ENCODE data around the gene DNAI2. TPM values are rescaled to one million over a fixed set of nuclear protein-coding genes. Genes with fewer than 3 reads are reported as not detected.

The DNAI2 gene
- polyA plus RNA-seq, 1 donor from 2014 or later: not detected

- H3K27me3 ChIP-seq (ENCODE audit: insufficient read depth, low read depth, low read length): peaks cover 8% of the 10 kb centered on the region
- H3K79me2 ChIP-seq (replicated peaks; ENCODE audit: insufficient read depth, low read length): no peaks in the 10 kb centered on the region
- TF ChIP-seq, protein P1, sequence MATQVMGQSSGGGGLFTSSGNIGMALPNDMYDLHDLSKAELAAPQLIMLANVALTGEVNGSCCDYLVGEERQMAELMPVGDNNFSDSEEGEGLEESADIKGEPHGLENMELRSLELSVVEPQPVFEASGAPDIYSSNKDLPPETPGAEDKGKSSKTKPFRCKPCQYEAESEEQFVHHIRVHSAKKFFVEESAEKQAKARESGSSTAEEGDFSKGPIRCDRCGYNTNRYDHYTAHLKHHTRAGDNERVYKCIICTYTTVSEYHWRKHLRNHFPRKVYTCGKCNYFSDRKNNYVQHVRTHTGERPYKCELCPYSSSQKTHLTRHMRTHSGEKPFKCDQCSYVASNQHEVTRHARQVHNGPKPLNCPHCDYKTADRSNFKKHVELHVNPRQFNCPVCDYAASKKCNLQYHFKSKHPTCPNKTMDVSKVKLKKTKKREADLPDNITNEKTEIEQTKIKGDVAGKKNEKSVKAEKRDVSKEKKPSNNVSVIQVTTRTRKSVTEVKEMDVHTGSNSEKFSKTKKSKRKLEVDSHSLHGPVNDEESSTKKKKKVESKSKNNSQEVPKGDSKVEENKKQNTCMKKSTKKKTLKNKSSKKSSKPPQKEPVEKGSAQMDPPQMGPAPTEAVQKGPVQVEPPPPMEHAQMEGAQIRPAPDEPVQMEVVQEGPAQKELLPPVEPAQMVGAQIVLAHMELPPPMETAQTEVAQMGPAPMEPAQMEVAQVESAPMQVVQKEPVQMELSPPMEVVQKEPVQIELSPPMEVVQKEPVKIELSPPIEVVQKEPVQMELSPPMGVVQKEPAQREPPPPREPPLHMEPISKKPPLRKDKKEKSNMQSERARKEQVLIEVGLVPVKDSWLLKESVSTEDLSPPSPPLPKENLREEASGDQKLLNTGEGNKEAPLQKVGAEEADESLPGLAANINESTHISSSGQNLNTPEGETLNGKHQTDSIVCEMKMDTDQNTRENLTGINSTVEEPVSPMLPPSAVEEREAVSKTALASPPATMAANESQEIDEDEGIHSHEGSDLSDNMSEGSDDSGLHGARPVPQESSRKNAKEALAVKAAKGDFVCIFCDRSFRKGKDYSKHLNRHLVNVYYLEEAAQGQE (IDR thresholded peaks at IDR 0.05; ENCODE audit: borderline replicate concordance): no peak
- H3F3A ChIP-seq (ENCODE audit: insufficient read depth, low read length, poor library complexity, severe bottlenecking): no peaks in the 10 kb centered on the region
- H2AFZ ChIP-seq (ENCODE audit: low read depth, low read length): no peak overlapping the region
- no peaks in the 10 kb centered on the region for H3K9me2 ChIP-seq (ENCODE audit: insufficient read depth, low read length)
- no peak overlapping the region for H3K4me3 ChIP-seq (ENCODE audit: low read length)
- no peak overlapping the region for H3K27ac ChIP-seq (ENCODE audit: low read length)
- no peaks in the 10 kb centered on the region for H3K9me3 ChIP-seq (ENCODE audit: low read length)
- H3K4me2 ChIP-seq (ENCODE audit: low read length): no peak overlapping the region
- no peaks in the 10 kb centered on the region for H4K20me1 ChIP-seq (ENCODE audit: insufficient read depth)
- H3K36me3 ChIP-seq (ENCODE audit: insufficient read depth, low read length): no peaks in the 10 kb centered on the region
- no peak overlapping the region for H3K9ac ChIP-seq (ENCODE audit: low read length)
These were observed 36.7 kb upstream of the DNAI2 start for GRCh38 chr17:74237321-74237720.

DNA sequence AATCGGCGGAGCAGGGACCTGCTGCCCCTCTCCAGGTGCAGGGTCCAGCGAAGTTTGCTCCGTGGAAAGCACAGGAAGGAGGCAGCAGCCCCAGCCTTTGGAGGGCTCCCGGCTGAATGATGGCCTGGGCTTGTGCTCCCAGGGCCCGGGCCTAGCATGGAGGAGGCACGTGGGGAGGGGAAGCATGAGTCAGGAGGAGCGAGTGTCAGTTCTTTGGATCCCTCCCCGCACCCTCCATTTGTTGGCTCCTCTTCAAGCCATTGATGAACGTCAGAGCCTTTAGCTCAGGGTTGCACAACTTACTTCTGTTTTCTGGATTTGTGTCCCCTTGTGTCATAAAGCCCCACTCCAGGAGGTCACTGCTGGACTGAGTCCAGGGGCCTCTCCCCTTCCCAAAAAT is 34.9 kb upstream of the DNAI2 start:
- H3F3A ChIP-seq (ENCODE audit: insufficient read depth, low read length, poor library complexity, severe bottlenecking): no peaks in the 10 kb centered on the region
- TF ChIP-seq POLR2AphosphoS5 (IDR thresholded peaks at IDR 0.05): no peak
- TF ChIP-seq RAD21 (conservative IDR thresholded peaks at IDR 0.05): no peak
- no peak for TF ChIP-seq MXI1 (conservative IDR thresholded peaks at IDR 0.05; ENCODE audit: poor library complexity, severe bottlenecking)
- TF ChIP-seq SMC3 (conservative IDR thresholded peaks at IDR 0.05; ENCODE audit: poor library complexity): no peak
- TF ChIP-seq TAF1 (IDR thresholded peaks at IDR 0.05; ENCODE audit: low read depth): no peak
- TF ChIP-seq EP300 (conservative IDR thresholded peaks at IDR 0.05; ENCODE audit: poor library complexity, severe bottlenecking): no peak
- no peak for TF ChIP-seq EZH2 (IDR thresholded peaks at IDR 0.05; ENCODE audit: borderline replicate concordance, insufficient read depth, low read length, poor library complexity, severe bottlenecking)
- no peak for TF ChIP-seq CTCF (IDR thresholded peaks at IDR 0.05; ENCODE audit: poor library complexity, severe bottlenecking)
- TF ChIP-seq, protein P1 (IDR thresholded peaks at IDR 0.05; ENCODE audit: borderline replicate concordance): no peak
- H3K9ac ChIP-seq (ENCODE audit: low read length): no peak overlapping the region
- H3K9me3 ChIP-seq (ENCODE audit: low read length): no peaks in the 10 kb centered on the region
- H3K36me3 ChIP-seq (ENCODE audit: insufficient read depth, low read length): no peaks in the 10 kb centered on the region
- no peak overlapping the region for H3K4me3 ChIP-seq (ENCODE audit: low read length)
- no peaks in the 10 kb centered on the region for H3K79me2 ChIP-seq (replicated peaks; ENCODE audit: insufficient read depth, low read length)
- H2AFZ ChIP-seq (ENCODE audit: low read depth, low read length): no peak overlapping the region
- no peaks in the 10 kb centered on the region for H4K20me1 ChIP-seq (ENCODE audit: insufficient read depth)
- H3K4me2 ChIP-seq (ENCODE audit: low read length): no peak overlapping the region
- H3K9me2 ChIP-seq (ENCODE audit: insufficient read depth, low read length): no peaks in the 10 kb centered on the region
- peaks cover 12% of the 10 kb centered on the region for H3K27me3 ChIP-seq (ENCODE audit: insufficient read depth, low read depth, low read length)
- H3K27ac ChIP-seq (ENCODE audit: low read length): no peak overlapping the region

All from neural cell (in vitro differentiated cells).